ENCODE data around the gene PLA2G2A. TPM values are rescaled to one million over a fixed set of nuclear protein-coding genes. Genes with fewer than 3 reads are reported as not detected.

Gene PLA2G2A
- total and polyA plus RNA-seq, 2 of the 8 experiments (the other 6 are each of a cell fraction or from before 2014, with no cell fraction given): 0.69 to 3.7 TPM

- TF ChIP-seq NRF1 (IDR thresholded peaks at IDR 0.05; ENCODE audit: low read depth, low read length) (no peak), CTCF (IDR thresholded peaks at IDR 0.05; ENCODE audit: control extremely low read depth in 1 of 3, insufficient read depth in 1 of 3, low read depth in 1 of 3, low read length in 3 of 3) (peak; percentile 8 to 50 (median 41); a peak in 3 of 4 replicates), RAD21 (IDR thresholded peaks at IDR 0.05 in 1 of 2, conservative IDR thresholded peaks at IDR 0.05 in 1 of 2; ENCODE audit: low read depth in 2 of 2, low read length in 2 of 2) (peak; percentile 9 to 24; a peak in 2 of 4 replicates)
- Histone ChIP-seq H3K23me2 (ENCODE audit: low read depth, low read length) (no peaks in the 10 kb centered on the region), H3K9me3 (ENCODE audit: insufficient read depth in 2 of 2, low read depth in 1 of 2, low read length in 1 of 2) (peaks cover 6 to 9% of the 10 kb centered on the region in 2 experiments; a peak in 2 of 4 replicates), H3K18ac (ENCODE audit: extremely low read depth, low read length) (no peak overlapping the region), H4K8ac (ENCODE audit: extremely low read depth, insufficient read depth, low read length) (no peak overlapping the region), H2AK5ac (ENCODE audit: low read depth, low read length) (no peak overlapping the region), H2BK12ac (ENCODE audit: low read depth, low read length) (peak overlapping the region; percentile 68; the same call in 1 of the 2 replicates), H3K4me2 (ENCODE audit: insufficient read depth in 1 of 2, low read depth in 2 of 2, low read length in 2 of 2) (no peak overlapping the region), H3K36me3 (ENCODE audit: control insufficient read depth in 2 of 4, insufficient read depth in 4 of 4, low read length in 3 of 4) (no peaks in the 10 kb centered on the region), H3K79me2 (ENCODE audit: control insufficient read depth in 1 of 2, insufficient read depth in 2 of 2, low read length in 2 of 2) (no peaks in the 10 kb centered on the region), H2BK120ac (replicated peaks; ENCODE audit: low read depth, low read length) (no peak overlapping the region), H3K23ac (ENCODE audit: insufficient read length) (no peak overlapping the region), H3K4me3 (ENCODE audit: extremely low read depth in 1 of 4, insufficient read depth in 2 of 4, low read depth in 3 of 4, low read length in 4 of 4) (no peak overlapping the region), H3K27me3 (replicated peaks in 1 of 4; ENCODE audit: control insufficient read depth in 3 of 4, extremely low read depth in 1 of 4, insufficient read depth in 3 of 4, low read length in 3 of 4) (no peaks in the 10 kb centered on the region; a peak in 1 of 7 replicates), H4K20me1 (replicated peaks in 1 of 2; ENCODE audit: control insufficient read depth in 1 of 2, insufficient read depth in 2 of 2, low read length in 2 of 2) (no peaks in the 10 kb centered on the region), H3K4ac (replicated peaks; ENCODE audit: insufficient read length, low read depth, low read length) (no peak overlapping the region), H2BK20ac (ENCODE audit: low read length) (peak overlapping the region; percentile 77; the same call in 1 of the 2 replicates), H4K5ac (ENCODE audit: insufficient read length, low read depth, low read length) (no peak overlapping the region), H4K91ac (replicated peaks; ENCODE audit: insufficient read length, low read length) (no peak overlapping the region), H3K56ac (replicated peaks; ENCODE audit: insufficient read length, low read depth, low read length) (no peak overlapping the region), H2BK5ac (ENCODE audit: low read depth, low read length) (0 out of 2 replicates have a peak overlapping the region, but pooled peaks have one; percentile 31), H3K4me1 (replicated peaks in 1 of 4; ENCODE audit: control insufficient read depth in 3 of 4, insufficient read depth in 4 of 4, low read length in 3 of 4) (peaks cover 0 to 1% (median 0%) of the 10 kb centered on the region in 4 experiments; a peak in 3 of 7 replicates), H2BK15ac (ENCODE audit: low read length) (no peak overlapping the region; the same call in 1 of the 2 replicates), H3K9ac (replicated peaks in 1 of 4; ENCODE audit: extremely low read depth in 1 of 4, low read depth in 3 of 4, low read length in 3 of 4) (no peak overlapping the region), H3K14ac (ENCODE audit: insufficient read length) (no peak overlapping the region), H3K27ac (ENCODE audit: low read depth, low read length) (no peak overlapping the region), H3K79me1 (ENCODE audit: low read depth, low read length) (no peaks in the 10 kb centered on the region), H2AFZ (ENCODE audit: low read length) (peak overlapping the region; percentile 3; the same call in 1 of the 2 replicates)
- FAIRE-seq: no peak
- DNase-seq (ENCODE audit: low read depth in 1 of 2, low spot score in 2 of 2): no peak
- 81% methylated on average over 4 of the region's 4 CpGs; no CpG with 5 or more reads in 1 of the 2 experiments for WGBS, 2 experiments (ENCODE audit: extremely low coverage in 1 of 2, insufficient coverage in 1 of 2, insufficient read length in 1 of 2, insufficient replicate concordance in 2 of 2, low coverage in 1 of 2, low lambda C conversion rate in 2 of 2, missing lambda C conversion rate in 1 of 2)
- CTCF ChIA-PET (ENCODE audit: partially characterized antibody): interaction anchor here (0.6 to 1.7 kb wide), 9 partner anchors 9 to 536 kb away, joined by 3 to 7 read pairs (median 3); no protein-coding TSS in a partner anchor
- POLR2A ChIA-PET (ENCODE audit: partially characterized antibody): no interaction called here
Observed at GRCh38 chr1:19957779-19958178, 21.6 kb downstream of the PLA2G2A start.
